DOHH2 (cell line): ENCODE measurements around the gene GPC5.

Source experiments
- H3F3A ChIP-seq: fragments of 200-600 bp; sonication (generic), shearing (Covaris generic); 2 replicates; pipeline ENCODE4 v1.6.0; 2016; ENCODE audit warnings: antibody characterized with exemption, mild to moderate bottlenecking; ENCODE audit not compliant: control insufficient read depth, insufficient read depth
- H3K27ac ChIP-seq: fragments of 200-600 bp; sonication (generic); 2 replicates; pipeline ENCODE4 v1.5.1; 2014; ENCODE audit warnings: low read depth, mild to moderate bottlenecking, low read length, moderate library complexity
- H3K27me3 ChIP-seq: fragments of 200-600 bp; sonication (generic); 2 replicates; pipeline ENCODE4 v1.6.1; 2014; ENCODE audit warnings: mild to moderate bottlenecking, low read length, mixed read lengths; ENCODE audit not compliant: control insufficient read depth
- H3K36me3 ChIP-seq: fragments of 200-600 bp; sonication (generic); 2 replicates; pipeline ENCODE4 v1.6.1; 2014; ENCODE audit warnings: mild to moderate bottlenecking, low read length, moderate library complexity, mixed read lengths; ENCODE audit not compliant: control insufficient read depth
- H3K4me1 ChIP-seq: fragments of 200-600 bp; sonication (generic); 2 replicates; pipeline ENCODE4 v1.6.1; 2014; ENCODE audit warnings: mild to moderate bottlenecking, low read length, mixed read lengths; ENCODE audit not compliant: control insufficient read depth
- H3K4me2 ChIP-seq: fragments of 200-600 bp; sonication (generic); 2 replicates; pipeline ENCODE4 v1.6.0; 2014; ENCODE audit warnings: mild to moderate bottlenecking, low read length, moderate library complexity
- H3K4me3 ChIP-seq: fragments of 200-600 bp; sonication (generic); 2 replicates; pipeline ENCODE4 v1.5.1; 2014; ENCODE audit warnings: mild to moderate bottlenecking, low read length, mixed read lengths
- H3K79me2 ChIP-seq: fragments of 200-600 bp; sonication (generic); 2 replicates; pipeline ENCODE4 v1.6.1; 2014; ENCODE audit warnings: mild to moderate bottlenecking, low read length, mixed read lengths; ENCODE audit not compliant: control insufficient read depth
- H3K9me2 ChIP-seq: fragments of 200-600 bp; sonication (generic); replicated peaks from 2 replicates; pipeline ENCODE4 v1.6.1; 2014; ENCODE audit warnings: mild to moderate bottlenecking, low read length, mixed read lengths; ENCODE audit not compliant: control insufficient read depth
- H3K9me3 ChIP-seq: fragments of 200-600 bp; sonication (generic); 2 replicates; pipeline ENCODE4 v1.6.1; 2014; ENCODE audit warnings: antibody characterized with exemption, low read length, mixed read lengths; ENCODE audit not compliant: control insufficient read depth, insufficient read depth
- H4K20me1 ChIP-seq: fragments of 200-600 bp; sonication (generic); 2 replicates; pipeline ENCODE4 v1.6.0; 2014; ENCODE audit warnings: low read depth, mild to moderate bottlenecking, antibody characterized with exemption, low read length, moderate library complexity; ENCODE audit not compliant: control insufficient read depth, insufficient read depth
- EZH2phosphoT487 ChIP-seq: fragments of 200-600 bp; sonication (generic); IDR thresholded peaks from 2 replicates; pipeline ENCODE4 v1.6.1; 2017; ENCODE audit warnings: borderline replicate concordance, mild to moderate bottlenecking, antibody characterized with exemption, low read length, moderate library complexity, mixed read lengths
- TF ChIP-seq, protein P1 (sequence below): fragments of 200-600 bp; sonication (generic); IDR thresholded peaks from one replicate; pipeline ENCODE4 v1.5.1; 2014; ENCODE audit warnings: antibody characterized with exemption, mild to moderate bottlenecking, low read depth, low read length; ENCODE audit not compliant: poor library complexity, severe bottlenecking

The GPC5 gene

DNA sequence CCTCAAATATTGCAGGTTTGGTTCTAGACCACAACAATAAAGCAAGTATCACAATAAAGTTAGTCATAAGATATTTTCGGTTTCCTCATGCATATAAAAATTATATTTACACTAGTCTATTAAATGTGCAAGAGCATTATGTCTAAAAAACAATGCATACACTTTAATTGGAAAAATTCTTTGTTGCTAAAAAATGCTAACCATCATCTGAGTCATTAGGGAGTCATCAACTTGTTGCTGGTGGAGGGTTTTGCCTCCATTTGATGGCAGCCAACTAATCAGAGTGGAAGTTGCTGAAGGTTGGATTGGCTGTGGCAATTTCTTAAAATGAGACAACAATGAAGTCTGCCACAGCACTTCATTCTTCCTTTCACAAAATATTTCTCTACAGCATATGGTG is 1405.9 kb downstream of the GPC5 start:
- no peak for TF ChIP-seq EZH2phosphoT487
- TF ChIP-seq, protein P1, sequence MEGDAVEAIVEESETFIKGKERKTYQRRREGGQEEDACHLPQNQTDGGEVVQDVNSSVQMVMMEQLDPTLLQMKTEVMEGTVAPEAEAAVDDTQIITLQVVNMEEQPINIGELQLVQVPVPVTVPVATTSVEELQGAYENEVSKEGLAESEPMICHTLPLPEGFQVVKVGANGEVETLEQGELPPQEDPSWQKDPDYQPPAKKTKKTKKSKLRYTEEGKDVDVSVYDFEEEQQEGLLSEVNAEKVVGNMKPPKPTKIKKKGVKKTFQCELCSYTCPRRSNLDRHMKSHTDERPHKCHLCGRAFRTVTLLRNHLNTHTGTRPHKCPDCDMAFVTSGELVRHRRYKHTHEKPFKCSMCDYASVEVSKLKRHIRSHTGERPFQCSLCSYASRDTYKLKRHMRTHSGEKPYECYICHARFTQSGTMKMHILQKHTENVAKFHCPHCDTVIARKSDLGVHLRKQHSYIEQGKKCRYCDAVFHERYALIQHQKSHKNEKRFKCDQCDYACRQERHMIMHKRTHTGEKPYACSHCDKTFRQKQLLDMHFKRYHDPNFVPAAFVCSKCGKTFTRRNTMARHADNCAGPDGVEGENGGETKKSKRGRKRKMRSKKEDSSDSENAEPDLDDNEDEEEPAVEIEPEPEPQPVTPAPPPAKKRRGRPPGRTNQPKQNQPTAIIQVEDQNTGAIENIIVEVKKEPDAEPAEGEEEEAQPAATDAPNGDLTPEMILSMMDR: no peak
- Histone ChIP-seq H3K27ac (no peak overlapping the region), H3K4me1 (no peaks in the 10 kb centered on the region), H3K9me3 (no peaks in the 10 kb centered on the region), H3K27me3 (no peaks in the 10 kb centered on the region), H3K4me3 (no peak overlapping the region), H3K36me3 (no peaks in the 10 kb centered on the region), H3K4me2 (no peak overlapping the region), H3K9me2 (no peaks in the 10 kb centered on the region), H3K79me2 (no peaks in the 10 kb centered on the region), H3F3A (no peaks in the 10 kb centered on the region), H4K20me1 (no peaks in the 10 kb centered on the region)

DNA sequence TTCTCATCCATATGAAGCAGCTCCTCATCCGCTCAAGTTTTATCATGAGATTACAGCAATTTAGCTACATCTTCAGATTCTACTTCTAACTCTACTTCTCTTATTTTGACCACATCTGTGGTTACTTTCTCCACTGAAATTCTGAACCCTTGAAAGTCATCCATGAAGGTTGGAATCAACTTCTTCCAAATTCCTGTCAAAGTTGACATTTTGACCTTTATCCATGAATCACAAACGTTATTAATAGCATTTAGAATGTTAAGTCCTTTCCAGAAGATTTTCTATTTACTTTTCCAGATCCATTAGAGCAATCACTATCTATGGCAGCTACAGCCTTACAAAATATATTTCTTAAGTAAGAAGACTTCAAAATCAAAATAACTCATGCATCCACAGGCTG is 1406.5 kb downstream of the GPC5 start:
- TF ChIP-seq, protein P1: no peak
- TF ChIP-seq EZH2phosphoT487: no peak
- no peaks in the 10 kb centered on the region for H3K9me3 ChIP-seq
- H4K20me1 ChIP-seq: no peaks in the 10 kb centered on the region
- H3K36me3 ChIP-seq: no peaks in the 10 kb centered on the region
- no peak overlapping the region for H3K27ac ChIP-seq
- no peaks in the 10 kb centered on the region for H3K9me2 ChIP-seq
- H3K4me2 ChIP-seq: no peak overlapping the region
- H3K27me3 ChIP-seq: no peaks in the 10 kb centered on the region
- H3K79me2 ChIP-seq: no peaks in the 10 kb centered on the region
- no peak overlapping the region for H3K4me3 ChIP-seq
- no peaks in the 10 kb centered on the region for H3K4me1 ChIP-seq
- H3F3A ChIP-seq: no peaks in the 10 kb centered on the region

DNA sequence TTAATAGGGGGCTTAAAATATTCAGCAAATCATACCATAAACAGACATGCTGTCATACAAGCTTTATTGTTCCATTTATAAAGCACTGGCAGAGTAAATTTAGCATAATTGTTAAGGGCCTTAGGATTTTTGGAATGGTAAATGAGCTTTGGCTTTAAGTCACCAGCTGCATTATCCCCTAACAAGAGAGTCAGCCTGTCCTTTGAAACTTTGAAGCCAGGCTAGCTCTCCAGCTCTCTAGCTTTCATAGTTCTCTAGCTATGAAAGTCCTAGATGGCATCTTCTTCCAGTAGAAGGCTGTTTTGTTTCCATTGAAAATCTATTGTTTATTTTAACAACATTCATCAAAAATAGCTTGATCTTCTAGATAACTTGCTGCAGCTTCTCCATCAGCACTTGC is 1407.3 kb downstream of the GPC5 start:
- H3K4me3 ChIP-seq: no peak overlapping the region
- H3K79me2 ChIP-seq: no peaks in the 10 kb centered on the region
- no peaks in the 10 kb centered on the region for H3K27me3 ChIP-seq
- H3K36me3 ChIP-seq: no peaks in the 10 kb centered on the region
- H3K4me1 ChIP-seq: no peaks in the 10 kb centered on the region
- no peak overlapping the region for H3K4me2 ChIP-seq
- no peaks in the 10 kb centered on the region for H3K9me2 ChIP-seq
- no peaks in the 10 kb centered on the region for H3K9me3 ChIP-seq
- no peak overlapping the region for H3K27ac ChIP-seq
- no peaks in the 10 kb centered on the region for H3F3A ChIP-seq
- TF ChIP-seq EZH2phosphoT487: no peak
- TF ChIP-seq, protein P1: no peak
- no peaks in the 10 kb centered on the region for H4K20me1 ChIP-seq

DNA sequence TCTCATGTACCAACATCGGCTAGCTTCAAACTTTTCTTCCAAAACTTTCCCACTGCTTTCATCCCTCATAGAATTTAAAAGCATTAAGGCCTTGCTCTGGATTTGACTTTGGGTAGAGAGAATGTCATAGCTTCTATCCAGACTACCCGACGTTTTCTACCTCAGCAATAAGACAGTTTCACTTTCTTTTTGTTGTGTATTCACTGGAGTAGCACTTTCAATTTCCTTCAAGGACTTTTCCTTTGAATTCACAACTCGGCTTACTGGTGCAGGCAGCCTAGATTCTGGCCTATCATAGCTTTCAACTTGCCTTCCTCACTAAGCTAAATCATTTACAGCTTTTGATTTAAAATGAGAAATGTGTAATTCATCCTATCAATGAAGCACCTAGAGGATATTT is 1407.8 kb downstream of the GPC5 start:
- Histone ChIP-seq H3K4me1 (no peaks in the 10 kb centered on the region), H3K9me2 (no peaks in the 10 kb centered on the region), H3K79me2 (no peaks in the 10 kb centered on the region), H3K27me3 (no peaks in the 10 kb centered on the region), H3K36me3 (no peaks in the 10 kb centered on the region), H3K4me2 (no peak overlapping the region), H4K20me1 (no peaks in the 10 kb centered on the region), H3F3A (no peaks in the 10 kb centered on the region), H3K4me3 (no peak overlapping the region), H3K27ac (no peak overlapping the region), H3K9me3 (no peaks in the 10 kb centered on the region)
- no peak for TF ChIP-seq EZH2phosphoT487
- TF ChIP-seq, protein P1: no peak
